Left lung (tissue), 10 donors: Measurements from ENCODE around the gene ATP2B1. TPM values are rescaled to one million over a fixed set of nuclear protein-coding genes. Genes with fewer than 3 reads are reported as not detected.

ENCODE experiments used
- ATAC-seq: fragments of 200-7000 bp; cut with Tn5 transposase; one replicate; pipeline ENCODE4 v1.9.1; 2020; ENCODE audit warnings: moderate library complexity
- DNase-seq, 4 donors: peaks; one replicate each; pipeline ENCODE4 v3.0.0-alpha.2; 2013 to 2020
- H3K27ac ChIP-seq, 2 donors: fragments of 200-600 bp; sonication (generic) in 1 of 2; one replicate each; pipeline versions ENCODE4 v1.5.0 to v1.8.0; 2020 to 2021
- H3K27me3 ChIP-seq, 2 donors: fragments of 200-600 bp; sonication (generic) in 1 of 2; one replicate each; pipeline versions ENCODE4 v1.5.0 to v1.8.0; 2020 to 2021
- H3K36me3 ChIP-seq, 2 donors: fragments of 200-600 bp; sonication (generic) in 1 of 2; one replicate each; pipeline versions ENCODE4 v1.5.0 to v1.8.0; 2020 to 2021
- H3K4me1 ChIP-seq, 2 donors: fragments of 200-600 bp; one replicate each; pipeline ENCODE4 v1.8.0; 2021
- H3K4me3 ChIP-seq, 2 donors: fragments of 200-600 bp; sonication (generic) in 1 of 2; one replicate each; pipeline versions ENCODE4 v1.5.0 to v1.8.0; 2020 to 2021; ENCODE audit warnings: mild to moderate bottlenecking in 1 of 2
- H3K9me3 ChIP-seq, 2 donors: fragments of 200-600 bp; sonication (generic) in 1 of 2; one replicate each; pipeline versions ENCODE4 v1.5.0 to v1.8.0; 2020 to 2021
- CTCF ChIP-seq, 2 donors: fragments of 200-600 bp; sonication (generic) in 1 of 2; IDR thresholded peaks; one replicate each; pipeline versions ENCODE4 v1.5.0 to v1.8.0; 2021; ENCODE audit warnings: antibody characterized with exemption in 2 of 2
- intact Hi-C, 2 donors: fragments of 100-400 bp; cut with DNase I; formaldehyde crosslinking; loops; one replicate each; pipeline versions ENCODE4 v1.11.2 to v1.14.2; 2022
- polyA plus RNA-seq, 6 donors: library from polyadenylated mRNA; unstranded; fragments of 120-200 nt; gene quantifications; one replicate each; pipeline ENCODE4 v1.2.1, GENCODE V29; 2013; ENCODE audit not compliant: insufficient read length in 6 of 6
- total RNA-seq, 2 donors: library from RNA; stranded (reverse); fragmentation: NEBNext Ultra II Directional; extraction: Animal tissue kit (Norgen Biotek cat#: 25700); gene quantifications; one replicate each; pipeline ENCODE4 v1.2.1, GENCODE V29; 2021
- donor health status: DM: no; HTN: yes; CAD: no.
- donor health status: DM: no; HTN: no; CAD: no.

Gene ATP2B1
- total and polyA plus RNA-seq, 8 donors = 29.4 to 96.6 (median 88.7) TPM

GRCh38 chr12:89742337-89743022 lies 33.8 kb upstream of the ATP2B1 start:
- no peak for DNase-seq
- no peak for ATAC-seq
- Histone ChIP-seq H3K36me3 (no peaks in the 10 kb centered on the region), H3K4me1 (no peaks in the 10 kb centered on the region), H3K9me3 (peaks cover 0 to 28% of the 10 kb centered on the region in 2 donors), H3K4me3 (no peak overlapping the region), H3K27ac (no peak overlapping the region), H3K27me3 (no peaks in the 10 kb centered on the region)
- TF ChIP-seq CTCF (IDR thresholded peaks at IDR 0.05) = no peak
- intact Hi-C loops = no loop called here

- ATAC-seq (no peak), DNase-seq (no peak)
- Histone ChIP-seq H3K4me1 (no peaks in the 10 kb centered on the region), H3K9me3 (peaks cover 0 to 28% of the 10 kb centered on the region in 2 donors), H3K4me3 (no peak overlapping the region), H3K36me3 (no peaks in the 10 kb centered on the region), H3K27ac (no peak overlapping the region), H3K27me3 (no peaks in the 10 kb centered on the region)
- no peak for TF ChIP-seq CTCF (IDR thresholded peaks at IDR 0.05)
- intact Hi-C loops = no loop called here
Observed at GRCh38 chr12:89740943-89741342, 32.3 kb upstream of the ATP2B1 start.

GRCh38 chr12:89736995-89737394 lies 28.4 kb upstream of the ATP2B1 start:
- Histone ChIP-seq H3K36me3 (no peaks in the 10 kb centered on the region), H3K27me3 (no peaks in the 10 kb centered on the region), H3K27ac (no peak overlapping the region), H3K4me3 (no peak overlapping the region), H3K4me1 (peaks cover 0 to 15% of the 10 kb centered on the region in 2 donors), H3K9me3 (peaks cover 0 to 39% of the 10 kb centered on the region in 2 donors)
- intact Hi-C loops = no loop called here
- no peak for DNase-seq
- no peak for TF ChIP-seq CTCF (IDR thresholded peaks at IDR 0.05)
- no peak for ATAC-seq

GRCh38 chr12:89733579-89734201 lies 25.1 kb upstream of the ATP2B1 start:
- Histone ChIP-seq H3K9me3 (peaks cover 0 to 11% of the 10 kb centered on the region in 2 donors), H3K4me1 (peaks cover 0 to 26% of the 10 kb centered on the region in 2 donors), H3K36me3 (no peaks in the 10 kb centered on the region), H3K4me3 (no peak overlapping the region), H3K27me3 (no peaks in the 10 kb centered on the region), H3K27ac (peak overlapping the region in 1 of 2 donors; percentile 29)
- ATAC-seq (peak; percentile 35), DNase-seq (no peak)
- intact Hi-C loops = no loop called here
- no peak for TF ChIP-seq CTCF (IDR thresholded peaks at IDR 0.05)

- peaks cover 0 to 11% of the 10 kb centered on the region in 2 donors for H3K9me3 ChIP-seq
- ATAC-seq (no peak), DNase-seq (no peak)
- peaks cover 0 to 26% of the 10 kb centered on the region in 2 donors for H3K4me1 ChIP-seq
- no peak for TF ChIP-seq CTCF (IDR thresholded peaks at IDR 0.05)
- H3K27ac ChIP-seq = peak overlapping the region in 1 of 2 donors; percentile 0
- H3K4me3 ChIP-seq = no peak overlapping the region
- no peaks in the 10 kb centered on the region for H3K36me3 ChIP-seq
- intact Hi-C loops = no loop called here
- H3K27me3 ChIP-seq = no peaks in the 10 kb centered on the region
Observed at GRCh38 chr12:89732522-89732921, 23.9 kb upstream of the ATP2B1 start.
